Sigmoid colon (tissue), 7 donors: ENCODE measurements around the gene PDZD8. TPM values are rescaled to one million over a fixed set of nuclear protein-coding genes. Genes with fewer than 3 reads are reported as not detected.

Experiments
- DNase-seq: peaks from one replicate; pipeline ENCODE4 v3.0.0-alpha.2; 2019
- H3K27ac ChIP-seq, 4 donors: fragments of 200-600 bp; sonication (generic); one replicate each; pipeline ENCODE4 v1.5.1; 2016 to 2019; ENCODE audit warnings: mild to moderate bottlenecking in 1 of 4
- H3K27me3 ChIP-seq, 3 donors: fragments of 200-600 bp; sonication (generic); one replicate each; pipeline ENCODE4 v1.5.1; 2019; ENCODE audit warnings: mild to moderate bottlenecking in 1 of 3
- H3K36me3 ChIP-seq, 4 donors: fragments of 200-600 bp; sonication (generic); one replicate each; pipeline ENCODE4 v1.5.1; 2016 to 2019
- H3K4me1 ChIP-seq, 4 donors: fragments of 200-600 bp; sonication (generic); one replicate each; pipeline ENCODE4 v1.5.1; 2017 to 2019
- H3K4me3 ChIP-seq, 4 donors: fragments of 200-600 bp; sonication (generic); one replicate each; pipeline ENCODE4 v1.5.1; 2017 to 2019; ENCODE audit warnings: mild to moderate bottlenecking in 2 of 4, moderate library complexity in 1 of 4
- H3K9me3 ChIP-seq, 4 donors: fragments of 200-600 bp in 3 of 4; sonication (generic) in 3 of 4; one replicate each; pipeline versions ENCODE4 v1.5.1 to v1.6.1; 2013 to 2019
- CTCF ChIP-seq, 4 experiments: fragments of 450-650 bp in 3 of 4; fragments of 200-600 bp in 1 of 4; IDR thresholded peaks; one replicate each; pipeline ENCODE4 v1.5.1; 2016 to 2019; ENCODE audit warnings: antibody characterized with exemption in 4 of 4, mild to moderate bottlenecking in 3 of 4, moderate library complexity in 2 of 4
- EP300 ChIP-seq, 4 donors: sonication (generic); formaldehyde crosslinking; IDR thresholded peaks; one replicate each; pipeline ENCODE4 v1.6.1; 2017; ENCODE audit warnings: antibody characterized with exemption in 4 of 4
- POLR2A ChIP-seq, 2 donors: fragments of 450-650 bp; IDR thresholded peaks; one replicate each; pipeline ENCODE4 v1.6.1; 2016; ENCODE audit warnings: antibody characterized with exemption in 2 of 2, mild to moderate bottlenecking in 2 of 2, moderate library complexity in 2 of 2
- POLR2AphosphoS5 ChIP-seq, 4 donors: sonication (generic); formaldehyde crosslinking; IDR thresholded peaks; one replicate each; pipeline ENCODE4 v1.6.1; 2017; ENCODE audit warnings: antibody characterized with exemption in 4 of 4
- WGBS, 2 donors: extraction: QIAGEN DNeasy Blood & Tissue Kit; methylation state at CpG; one replicate each; pipeline ENCODE4 v1.1.7; 2013; 5-methylcytosine and 5-hydroxymethylcytosine counted together
- intact Hi-C: fragments of 100-400 bp; cut with DNase I; formaldehyde crosslinking; loops from one replicate; pipeline ENCODE4 v1.15.1; 2023
- polyA plus RNA-seq, 3 donors: library from polyadenylated mRNA; stranded (reverse); fragments of 200-250 nt; gene quantifications; one replicate each; pipeline ENCODE4 v1.2.3, GENCODE V29; 2013
- total RNA-seq, 4 donors: library from RNA; depleted of rRNA; stranded (reverse); fragments of >200 nt; gene quantifications; one replicate each; pipeline ENCODE4 v1.1.0, GENCODE V29; 2016
- donor health status: healthy with polysubstance abuse.
- donor health status: Bipolar disorder and iron deficiency.
- donor health status: healthy.

The PDZD8 gene
- total and polyA plus RNA-seq, 7 donors, result 3.5 to 34.3 (median 25.2) TPM

- intact Hi-C loops, result no loop called here
- TF ChIP-seq CTCF (IDR thresholded peaks at IDR 0.05) (no peak), POLR2AphosphoS5 (IDR thresholded peaks at IDR 0.05) (no peak), POLR2A (IDR thresholded peaks at IDR 0.05) (no peak), EP300 (IDR thresholded peaks at IDR 0.05) (no peak)
- Histone ChIP-seq H3K4me1 (no peaks in the 10 kb centered on the region), H3K4me3 (no peak overlapping the region), H3K27ac (no peak overlapping the region), H3K36me3 (no peaks in the 10 kb centered on the region), H3K9me3 (no peaks in the 10 kb centered on the region), H3K27me3 (peaks cover 0 to 8% (median 0%) of the 10 kb centered on the region in 3 donors)
- WGBS, 2 donors, result 70 to 75% methylated on average over 9 of the region's 9 CpGs
- DNase-seq, result no peak
These were observed 120.9 kb downstream of the PDZD8 start for GRCh38 chr10:117254338-117254737.

DNA sequence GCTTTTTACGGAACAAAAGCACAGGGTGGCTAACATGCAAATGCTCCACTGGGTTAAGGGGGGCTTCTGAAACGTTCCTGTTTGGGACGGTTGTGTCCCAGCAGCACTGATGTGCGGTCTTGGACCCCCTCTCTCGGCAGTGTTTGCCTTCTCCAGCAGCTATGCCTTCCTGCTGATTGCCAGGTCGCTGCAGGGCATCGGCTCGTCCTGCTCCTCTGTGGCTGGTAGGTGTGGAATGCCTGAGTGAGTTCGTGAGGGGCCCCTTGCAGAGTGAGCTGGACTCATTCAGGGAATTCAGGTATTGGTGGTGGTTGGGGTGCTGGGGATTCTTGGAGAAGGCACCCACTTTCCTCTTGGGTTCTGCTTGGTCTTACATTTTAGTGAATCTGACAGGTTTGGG, 121.3 kb downstream of the PDZD8 start:
- peaks cover 0 to 7% (median 0%) of the 10 kb centered on the region in 3 donors for H3K27me3 ChIP-seq
- no peaks in the 10 kb centered on the region for H3K9me3 ChIP-seq
- no peak overlapping the region for H3K27ac ChIP-seq
- H3K4me3 ChIP-seq, result no peak overlapping the region
- no peak for DNase-seq
- TF ChIP-seq EP300 (IDR thresholded peaks at IDR 0.05) (no peak), POLR2AphosphoS5 (IDR thresholded peaks at IDR 0.05) (no peak), POLR2A (IDR thresholded peaks at IDR 0.05) (no peak), CTCF (IDR thresholded peaks at IDR 0.05) (no peak)
- no peaks in the 10 kb centered on the region for H3K4me1 ChIP-seq
- 77 to 81% methylated on average over 9 of the region's 9 CpGs for WGBS, 2 donors
- intact Hi-C loops, result no loop called here
- no peaks in the 10 kb centered on the region for H3K36me3 ChIP-seq

- H3K27me3 ChIP-seq, result peaks cover 0 to 7% (median 0%) of the 10 kb centered on the region in 3 donors
- no peaks in the 10 kb centered on the region for H3K4me1 ChIP-seq
- TF ChIP-seq CTCF (IDR thresholded peaks at IDR 0.05) (no peak), POLR2A (IDR thresholded peaks at IDR 0.05) (no peak), POLR2AphosphoS5 (IDR thresholded peaks at IDR 0.05) (no peak), EP300 (IDR thresholded peaks at IDR 0.05) (no peak)
- H3K9me3 ChIP-seq, result no peaks in the 10 kb centered on the region
- no peak overlapping the region for H3K27ac ChIP-seq
- WGBS, 2 donors, result 55 to 71% methylated on average over 7 of the region's 7 CpGs
- intact Hi-C loops, result no loop called here
- no peak for DNase-seq
- H3K4me3 ChIP-seq, result no peak overlapping the region
- H3K36me3 ChIP-seq, result no peaks in the 10 kb centered on the region
These were observed 124.8 kb downstream of the PDZD8 start for GRCh38 chr10:117250411-117250810.

DNA sequence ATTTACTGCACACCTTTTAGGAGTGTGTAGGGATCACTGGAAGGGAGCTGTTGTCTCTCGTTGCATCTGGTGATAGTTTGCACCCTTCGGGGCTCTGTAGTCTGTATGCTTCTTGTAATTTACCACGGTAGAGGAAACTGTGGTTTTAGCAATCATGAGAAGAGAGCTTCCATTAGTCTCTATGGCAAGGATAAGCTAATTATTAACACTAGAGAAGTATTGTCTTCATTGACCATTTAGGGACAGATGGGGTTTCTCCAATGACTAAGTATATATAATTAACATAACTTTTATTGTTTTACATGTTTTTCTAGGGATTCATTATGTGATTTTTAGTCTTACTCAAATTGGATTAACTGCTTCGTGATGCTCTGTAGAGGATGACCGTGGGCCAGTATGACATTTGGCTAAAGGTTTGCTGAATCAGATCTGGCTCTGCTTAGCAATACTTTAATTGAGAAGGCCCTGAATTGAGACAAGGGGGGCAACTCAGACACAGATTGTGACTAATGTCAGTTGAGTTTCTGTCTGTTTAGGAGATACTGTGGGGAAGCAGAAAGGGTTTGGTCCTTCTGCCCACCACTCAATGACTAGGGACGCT, 125.6 kb downstream of the PDZD8 start:
- no peaks in the 10 kb centered on the region for H3K36me3 ChIP-seq
- no peaks in the 10 kb centered on the region for H3K4me1 ChIP-seq
- peaks cover 0 to 7% (median 0%) of the 10 kb centered on the region in 3 donors for H3K27me3 ChIP-seq
- no peak for DNase-seq
- 59 to 71% methylated on average over 6 of the region's 6 CpGs for WGBS, 2 donors
- intact Hi-C loops, result no loop called here
- H3K27ac ChIP-seq, result no peak overlapping the region
- H3K9me3 ChIP-seq, result no peaks in the 10 kb centered on the region
- no peak overlapping the region for H3K4me3 ChIP-seq
- TF ChIP-seq CTCF (IDR thresholded peaks at IDR 0.05), result no peak
- no peak for TF ChIP-seq EP300 (IDR thresholded peaks at IDR 0.05)
- no peak for TF ChIP-seq POLR2AphosphoS5 (IDR thresholded peaks at IDR 0.05)
- TF ChIP-seq POLR2A (IDR thresholded peaks at IDR 0.05), result no peak
